Left lung (tissue), 10 donors: ENCODE data around the gene ABCC10. TPM values are rescaled to one million over a fixed set of nuclear protein-coding genes. Genes with fewer than 3 reads are reported as not detected.

Experiments
- ATAC-seq: fragments of 200-7000 bp; cut with Tn5 transposase; one replicate; pipeline ENCODE4 v1.9.1; 2020; ENCODE audit warnings: moderate library complexity
- DNase-seq, 4 donors: peaks; one replicate each; pipeline ENCODE4 v3.0.0-alpha.2; 2013 to 2020
- H3K27ac ChIP-seq, 2 donors: fragments of 200-600 bp; sonication (generic) in 1 of 2; one replicate each; pipeline versions ENCODE4 v1.5.0 to v1.8.0; 2020 to 2021
- H3K27me3 ChIP-seq, 2 donors: fragments of 200-600 bp; sonication (generic) in 1 of 2; one replicate each; pipeline versions ENCODE4 v1.5.0 to v1.8.0; 2020 to 2021
- H3K36me3 ChIP-seq, 2 donors: fragments of 200-600 bp; sonication (generic) in 1 of 2; one replicate each; pipeline versions ENCODE4 v1.5.0 to v1.8.0; 2020 to 2021
- H3K4me1 ChIP-seq, 2 donors: fragments of 200-600 bp; one replicate each; pipeline ENCODE4 v1.8.0; 2021
- H3K4me3 ChIP-seq, 2 donors: fragments of 200-600 bp; sonication (generic) in 1 of 2; one replicate each; pipeline versions ENCODE4 v1.5.0 to v1.8.0; 2020 to 2021; ENCODE audit warnings: mild to moderate bottlenecking in 1 of 2
- H3K9me3 ChIP-seq, 2 donors: fragments of 200-600 bp; sonication (generic) in 1 of 2; one replicate each; pipeline versions ENCODE4 v1.5.0 to v1.8.0; 2020 to 2021
- intact Hi-C, 2 donors: fragments of 100-400 bp; cut with DNase I; formaldehyde crosslinking; loops; one replicate each; pipeline versions ENCODE4 v1.11.2 to v1.14.2; 2022
- polyA plus RNA-seq, 6 donors: library from polyadenylated mRNA; unstranded; fragments of 120-200 nt; gene quantifications; one replicate each; pipeline ENCODE4 v1.2.1, GENCODE V29; 2013; ENCODE audit not compliant: insufficient read length in 6 of 6
- total RNA-seq, 2 donors: library from RNA; stranded (reverse); fragmentation: NEBNext Ultra II Directional; extraction: Animal tissue kit (Norgen Biotek cat#: 25700); gene quantifications; one replicate each; pipeline ENCODE4 v1.2.1, GENCODE V29; 2021
- TF ChIP-seq, protein P1 (sequence below), 2 donors: fragments of 200-600 bp; sonication (generic) in 1 of 2; IDR thresholded peaks; one replicate each; pipeline versions ENCODE4 v1.5.0 to v1.8.0; 2021; ENCODE audit warnings: antibody characterized with exemption in 2 of 2
- donor health status: DM: no; HTN: yes; CAD: no.
- donor health status: DM: no; HTN: no; CAD: no.

The ABCC10 gene
- total and polyA plus RNA-seq, 8 donors = 19.7 to 43.8 (median 30.0) TPM

GRCh38 chr6:43435682-43436437 is 8.5 kb downstream of the ABCC10 start:
- peak overlapping the region in 1 of 2 donors; percentile 37 for H3K27ac ChIP-seq
- DNase-seq (no peak), ATAC-seq (no peak)
- no peaks in the 10 kb centered on the region for H3K27me3 ChIP-seq
- H3K36me3 ChIP-seq = peaks cover 0 to 86% of the 10 kb centered on the region in 2 donors
- no peaks in the 10 kb centered on the region for H3K9me3 ChIP-seq
- H3K4me3 ChIP-seq = no peak overlapping the region
- intact Hi-C loops = no loop called here
- TF ChIP-seq, protein P1, sequence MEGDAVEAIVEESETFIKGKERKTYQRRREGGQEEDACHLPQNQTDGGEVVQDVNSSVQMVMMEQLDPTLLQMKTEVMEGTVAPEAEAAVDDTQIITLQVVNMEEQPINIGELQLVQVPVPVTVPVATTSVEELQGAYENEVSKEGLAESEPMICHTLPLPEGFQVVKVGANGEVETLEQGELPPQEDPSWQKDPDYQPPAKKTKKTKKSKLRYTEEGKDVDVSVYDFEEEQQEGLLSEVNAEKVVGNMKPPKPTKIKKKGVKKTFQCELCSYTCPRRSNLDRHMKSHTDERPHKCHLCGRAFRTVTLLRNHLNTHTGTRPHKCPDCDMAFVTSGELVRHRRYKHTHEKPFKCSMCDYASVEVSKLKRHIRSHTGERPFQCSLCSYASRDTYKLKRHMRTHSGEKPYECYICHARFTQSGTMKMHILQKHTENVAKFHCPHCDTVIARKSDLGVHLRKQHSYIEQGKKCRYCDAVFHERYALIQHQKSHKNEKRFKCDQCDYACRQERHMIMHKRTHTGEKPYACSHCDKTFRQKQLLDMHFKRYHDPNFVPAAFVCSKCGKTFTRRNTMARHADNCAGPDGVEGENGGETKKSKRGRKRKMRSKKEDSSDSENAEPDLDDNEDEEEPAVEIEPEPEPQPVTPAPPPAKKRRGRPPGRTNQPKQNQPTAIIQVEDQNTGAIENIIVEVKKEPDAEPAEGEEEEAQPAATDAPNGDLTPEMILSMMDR (IDR thresholded peaks at IDR 0.05) = no peak
- H3K4me1 ChIP-seq = peaks cover 0 to 10% of the 10 kb centered on the region in 2 donors

DNA sequence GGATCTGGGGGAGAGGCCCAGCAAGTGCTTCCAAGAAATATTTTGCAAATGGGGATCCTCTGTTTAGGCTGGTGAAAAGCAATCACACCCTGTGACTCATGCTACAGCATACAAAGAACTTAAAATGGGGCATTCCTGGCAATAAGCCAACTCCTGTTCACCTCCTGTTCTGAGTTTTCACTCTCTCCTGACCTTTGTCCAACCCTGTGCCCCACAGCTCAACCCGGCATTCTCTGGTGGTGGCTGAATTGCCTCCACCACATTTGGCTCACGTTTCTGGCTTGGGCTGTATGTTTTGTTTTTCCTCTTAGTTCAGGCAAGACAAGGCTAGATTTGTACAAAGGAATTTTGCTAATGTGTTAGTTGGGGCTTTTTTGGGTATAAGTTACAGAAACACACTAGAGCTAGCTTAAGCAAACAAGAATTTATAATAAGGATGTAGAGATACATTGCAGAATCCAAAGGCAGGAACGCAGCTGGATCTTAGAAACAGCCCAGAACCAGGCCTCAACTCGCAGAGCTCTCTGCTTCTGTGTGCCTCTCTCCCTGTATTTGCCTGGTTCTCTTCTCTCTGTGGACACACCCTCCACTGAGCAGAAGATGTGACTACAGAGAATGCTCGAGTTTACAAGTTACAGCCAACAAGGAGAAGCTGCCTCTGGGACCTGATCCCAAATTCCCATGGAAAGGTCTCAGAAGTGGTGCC is 9.4 kb downstream of the ABCC10 start:
- intact Hi-C loops = no loop called here
- peaks cover 0 to 10% of the 10 kb centered on the region in 2 donors for H3K4me1 ChIP-seq
- peak overlapping the region in 1 of 2 donors; percentile 37 for H3K27ac ChIP-seq
- DNase-seq = peak in 2 of 4 donors; percentile 28 to 57
- no peak overlapping the region for H3K4me3 ChIP-seq
- TF ChIP-seq, protein P1 (IDR thresholded peaks at IDR 0.05) = no peak
- ATAC-seq = peak; percentile 75
- no peaks in the 10 kb centered on the region for H3K27me3 ChIP-seq
- H3K36me3 ChIP-seq = peaks cover 0 to 90% of the 10 kb centered on the region in 2 donors
- no peaks in the 10 kb centered on the region for H3K9me3 ChIP-seq

DNA sequence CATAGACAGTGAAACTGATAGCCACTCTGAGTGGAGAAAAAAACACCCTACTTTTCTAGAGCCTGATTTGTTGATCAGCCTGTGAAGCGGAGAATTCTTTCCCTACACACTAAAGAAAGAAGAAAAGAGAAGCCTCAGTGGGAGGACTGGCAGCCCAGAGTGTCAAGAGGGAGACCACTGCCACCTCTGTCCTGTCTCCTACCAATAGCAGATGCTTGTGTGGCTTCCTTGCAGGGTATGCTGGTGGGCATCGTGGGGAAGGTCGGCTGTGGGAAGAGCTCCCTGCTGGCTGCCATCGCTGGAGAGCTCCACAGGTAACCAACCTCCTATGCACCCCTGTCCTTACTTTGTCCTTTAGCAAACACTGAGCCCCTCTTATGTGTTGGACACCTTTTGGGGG is 10.4 kb downstream of the ABCC10 start:
- ATAC-seq (no peak), DNase-seq (no peak)
- intact Hi-C loops = no loop called here
- Histone ChIP-seq H3K9me3 (no peaks in the 10 kb centered on the region), H3K27ac (no peak overlapping the region), H3K27me3 (no peaks in the 10 kb centered on the region), H3K4me3 (no peak overlapping the region), H3K36me3 (peaks cover 0 to 90% of the 10 kb centered on the region in 2 donors), H3K4me1 (peaks cover 0 to 10% of the 10 kb centered on the region in 2 donors)
- TF ChIP-seq, protein P1 (IDR thresholded peaks at IDR 0.05) = no peak

DNA sequence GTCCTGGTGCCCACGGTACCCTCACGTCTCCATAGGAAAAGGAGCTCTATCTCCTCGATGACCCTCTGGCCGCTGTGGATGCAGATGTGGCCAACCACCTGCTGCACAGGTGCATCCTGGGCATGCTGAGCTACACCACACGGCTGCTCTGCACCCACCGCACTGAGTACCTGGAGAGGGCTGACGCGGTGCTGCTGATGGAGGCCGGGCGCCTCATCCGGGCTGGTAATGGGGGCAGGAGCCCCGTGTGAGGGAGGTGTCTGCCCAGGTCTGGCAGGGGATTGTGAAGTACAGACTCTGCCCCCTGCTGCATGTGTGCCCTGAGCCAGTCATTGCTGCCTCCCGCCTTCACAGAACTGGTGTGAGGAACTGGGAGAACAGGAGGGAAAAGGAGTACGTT is 15.6 kb downstream of the ABCC10 start:
- Histone ChIP-seq H3K4me1 (no peaks in the 10 kb centered on the region), H3K36me3 (peaks cover 0 to 100% of the 10 kb centered on the region in 2 donors), H3K27ac (no peak overlapping the region), H3K4me3 (no peak overlapping the region), H3K9me3 (no peaks in the 10 kb centered on the region), H3K27me3 (no peaks in the 10 kb centered on the region)
- ATAC-seq (no peak), DNase-seq (no peak)
- TF ChIP-seq, protein P1 (IDR thresholded peaks at IDR 0.05) = no peak
- intact Hi-C loops = no loop called here

DNA sequence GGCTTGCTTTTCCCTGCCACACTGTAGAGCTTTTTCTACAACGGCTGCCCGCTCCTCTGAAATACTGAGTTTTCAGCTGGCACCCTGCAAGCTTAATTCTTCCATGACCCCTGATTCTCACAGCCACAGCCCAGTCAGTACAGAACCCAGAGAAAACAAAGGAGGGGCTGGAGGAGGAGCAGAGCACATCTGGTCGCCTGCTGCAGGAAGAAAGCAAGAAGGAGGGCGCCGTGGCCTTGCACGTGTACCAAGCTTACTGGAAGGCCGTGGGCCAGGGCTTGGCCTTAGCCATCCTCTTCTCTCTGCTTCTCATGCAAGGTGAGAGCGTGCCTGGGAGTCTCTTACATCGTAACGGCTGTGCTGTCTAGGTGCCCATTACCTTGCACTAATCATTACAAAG is 16.7 kb downstream of the ABCC10 start:
- Histone ChIP-seq H3K36me3 (peaks cover 0 to 100% of the 10 kb centered on the region in 2 donors), H3K27me3 (no peaks in the 10 kb centered on the region), H3K4me3 (no peak overlapping the region), H3K27ac (no peak overlapping the region), H3K9me3 (no peaks in the 10 kb centered on the region), H3K4me1 (no peaks in the 10 kb centered on the region)
- TF ChIP-seq, protein P1 (IDR thresholded peaks at IDR 0.05) = no peak
- ATAC-seq = no peak
- no peak for DNase-seq
- intact Hi-C loops = no loop called here
